Panc1 (cell line): ENCODE measurements around the gene PCNX2. TPM values are rescaled to one million over a fixed set of nuclear protein-coding genes. Genes with fewer than 3 reads are reported as not detected.

Experiments
- ATAC-seq: fragments of 200-7000 bp; cut with Tn5 transposase; 2 replicates; pipeline ENCODE4 v1.9.1; 2020; ENCODE audit warnings: mild to moderate bottlenecking, moderate library complexity
- BruUV-seq: library from RNA; stranded (reverse); fragments of 400-500 nt; replicated peaks from 2 replicates; lab custom pipeline; 2021; lab: Mats Ljungman, UMichigan
- CTCF ChIA-PET: fragments of 300-600 bp; sonication (Branson Sonifier 250); formaldehyde crosslinking; loops from one replicate; lab custom pipeline; 2022; ENCODE audit warnings: antibody characterized with exemption; lab: Charles Lee
- POLR2A ChIA-PET: fragments of 300-600 bp; sonication (Branson Sonifier 250); formaldehyde crosslinking; loops from one replicate; lab custom pipeline; 2022; ENCODE audit warnings: antibody characterized with exemption; lab: Charles Lee
- DNase-seq: peaks from one replicate; pipeline ENCODE4 v3.0.0-alpha.2; 2010; ENCODE audit warnings: low read depth, low spot score
- H3K27ac ChIP-seq: 2 replicates; pipeline ENCODE4 v1.5.1; 2011; ENCODE audit warnings: mild to moderate bottlenecking, low read length, inconsistent platforms
- H3K27me3 ChIP-seq: fragments of 200-500 bp; sonication (Bioruptor generic); 2 replicates; pipeline ENCODE4 v1.6.0; 2014; ENCODE audit warnings: low read length, inconsistent platforms; ENCODE audit not compliant: control insufficient read depth, insufficient read depth
- H3K36me3 ChIP-seq: fragments of 200-500 bp; sonication (Bioruptor generic); 2 replicates; pipeline ENCODE4 v1.5.1; 2014; ENCODE audit warnings: inconsistent platforms, mild to moderate bottlenecking, low read length, moderate library complexity; ENCODE audit not compliant: control insufficient read depth, insufficient read depth
- H3K4me1 ChIP-seq: 2 replicates; pipeline ENCODE4 v1.5.1; 2011; ENCODE audit warnings: inconsistent platforms, mild to moderate bottlenecking, low read length, moderate library complexity; ENCODE audit not compliant: control insufficient read depth, insufficient read depth
- H3K4me3 ChIP-seq, 2 experiments: 2 replicates each; pipeline ENCODE4 v1.5.1; 2011 to 2012; ENCODE audit warnings: low read depth in 2 of 2, low read length in 2 of 2, mild to moderate bottlenecking in 2 of 2, inconsistent platforms in 1 of 2, moderate library complexity in 1 of 2
- H3K9me3 ChIP-seq: fragments of 200-500 bp; sonication (Bioruptor generic); 2 replicates; pipeline ENCODE4 v1.5.1; 2014; ENCODE audit warnings: low read depth, mild to moderate bottlenecking, inconsistent platforms, low read length, moderate library complexity; ENCODE audit not compliant: control insufficient read depth, insufficient read depth
- CTCF ChIP-seq: fragments of 450-650 bp; IDR thresholded peaks from 2 replicates; pipeline ENCODE4 v1.5.1; 2017; ENCODE audit warnings: mild to moderate bottlenecking
- POLR2AphosphoS5 ChIP-seq: IDR thresholded peaks from 2 replicates; pipeline ENCODE4 v1.6.1; 2012; ENCODE audit warnings: mild to moderate bottlenecking, low read depth, low read length, moderate library complexity
- REST ChIP-seq, 2 experiments: IDR thresholded peaks; 2 replicates each; pipeline ENCODE4 v1.6.1; 2011 to 2012; ENCODE audit warnings: low read depth in 2 of 2, control low read depth in 1 of 2, low read length in 1 of 2, mild to moderate bottlenecking in 1 of 2, moderate library complexity in 1 of 2; ENCODE audit not compliant: insufficient read depth in 1 of 2
- SIN3A ChIP-seq: IDR thresholded peaks from 2 replicates; pipeline ENCODE4 v1.6.1; 2012; ENCODE audit warnings: low read depth, mild to moderate bottlenecking, low read length, moderate library complexity, borderline replicate concordance; ENCODE audit not compliant: insufficient read depth
- TCF7L2 ChIP-seq: IDR thresholded peaks from 2 replicates; pipeline ENCODE4 v1.6.1; 2011; ENCODE audit warnings: mild to moderate bottlenecking, low read depth, low read length, inconsistent platforms
- in situ Hi-C: cut with HindIII; loops from 2 replicates; pipeline ENCODE4 v1.10.0; 2016; ENCODE audit warnings: low sequenced_read_pairs, low pct_unique_long_range_greater_than_20kb
- intact Hi-C: fragments of 100-400 bp; cut with micrococcal nuclease; formaldehyde crosslinking; loops from one replicate; pipeline ENCODE4 v1.10.0; 2022; ENCODE audit not compliant: unreplicated experiment
- total RNA-seq: library from RNA; stranded (reverse); gene quantifications from one replicate; pipeline ENCODE4 v1.2.1, GENCODE V29; 2021; ENCODE audit not compliant: unreplicated experiment

PCNX2 gene
- total RNA-seq, 1 experiment from 2014 or later: 2.6 TPM

- no peaks in the 10 kb centered on the region for H3K9me3 ChIP-seq
- intact Hi-C loops: no loop called here
- DNase-seq (no peak), ATAC-seq (no peak)
- H3K27me3 ChIP-seq: no peaks in the 10 kb centered on the region
- POLR2A ChIA-PET: no interaction called here
- H3K4me1 ChIP-seq: no peaks in the 10 kb centered on the region
- BruUV-seq: no TSS peak
- in situ Hi-C loops: no loop called here
- H3K27ac ChIP-seq: no peak overlapping the region
- H3K36me3 ChIP-seq: no peaks in the 10 kb centered on the region
- TF ChIP-seq POLR2AphosphoS5 (no peak), CTCF (no peak), TCF7L2 (no peak), SIN3A (no peak), REST (IDR thresholded peaks at IDR 0.05; ENCODE audit: insufficient read depth in 1 of 2, low read depth in 2 of 2, low read length in 1 of 2) (no peak)
- H3K4me3 ChIP-seq: no peak overlapping the region
- CTCF ChIA-PET: no interaction called here
Measured at GRCh38 chr1:233037843-233038242, 257.7 kb downstream of the PCNX2 start.

- in situ Hi-C loops (no loop called here), intact Hi-C loops (no loop called here)
- H3K9me3 ChIP-seq: no peaks in the 10 kb centered on the region
- no peak for ATAC-seq
- no peak overlapping the region for H3K4me3 ChIP-seq
- CTCF ChIA-PET: no interaction called here
- no TSS peak for BruUV-seq
- no peak overlapping the region for H3K27ac ChIP-seq
- H3K4me1 ChIP-seq: no peaks in the 10 kb centered on the region
- TF ChIP-seq TCF7L2 (no peak), CTCF (no peak), REST (IDR thresholded peaks at IDR 0.05; ENCODE audit: insufficient read depth in 1 of 2, low read depth in 2 of 2, low read length in 1 of 2) (no peak), POLR2AphosphoS5 (no peak), SIN3A (no peak)
- H3K36me3 ChIP-seq: no peaks in the 10 kb centered on the region
- H3K27me3 ChIP-seq: no peaks in the 10 kb centered on the region
- POLR2A ChIA-PET: no interaction called here
- DNase-seq: no peak
Measured at GRCh38 chr1:233034836-233035235, 260.7 kb downstream of the PCNX2 start.
